ENCODE measurements around the gene AGBL2.
A peak's percentile ranks its signal among the peaks of the same experiment; 100 is the strongest.

Gene AGBL2

DNA sequence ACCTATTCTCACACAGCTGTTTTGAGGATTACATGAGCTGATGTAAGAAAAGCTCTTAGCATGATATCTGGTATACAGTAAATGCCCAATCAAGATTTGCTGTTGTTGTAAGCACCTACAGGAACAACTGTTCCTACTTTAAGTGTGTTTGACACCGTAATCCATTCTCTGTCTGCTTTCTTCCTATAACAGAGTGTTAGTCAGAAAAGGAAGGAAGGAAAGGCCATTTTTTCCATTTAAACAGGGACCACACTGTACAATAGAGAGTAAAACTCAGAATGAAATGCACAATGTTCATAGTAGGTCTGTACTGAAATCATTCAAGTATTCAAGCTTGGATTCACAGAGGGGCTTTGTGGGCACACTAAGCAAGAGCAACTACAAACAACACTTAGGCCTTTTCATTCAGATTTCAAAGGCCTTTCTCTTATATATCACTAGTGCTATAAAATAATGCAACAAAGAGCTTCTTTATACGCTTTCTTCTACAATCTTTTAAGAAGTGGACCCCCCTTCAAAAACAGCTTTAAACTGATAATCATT, 94.3 kb downstream of the AGBL2 start:
- no peak for DNase-seq

DNA sequence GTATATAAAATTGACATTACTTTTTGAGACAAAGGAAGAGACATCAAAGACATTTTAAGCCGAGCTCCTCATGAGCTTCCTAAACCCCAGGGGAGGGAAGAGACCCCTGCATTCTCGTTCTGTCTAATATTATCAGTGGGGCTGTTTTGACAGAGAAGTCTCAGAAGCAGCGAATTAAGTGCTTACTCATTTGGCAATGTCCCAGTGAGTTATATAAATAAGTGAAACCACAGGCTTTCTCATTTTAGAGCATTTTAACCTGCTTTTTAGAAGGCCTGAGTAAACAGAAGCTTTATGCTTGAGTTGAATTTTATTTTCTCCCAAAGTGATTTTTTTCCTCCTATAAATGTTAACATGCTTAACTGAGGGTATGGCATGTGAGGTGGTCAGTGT, 97.8 kb downstream of the AGBL2 start:
- no peak for DNase-seq

DNA sequence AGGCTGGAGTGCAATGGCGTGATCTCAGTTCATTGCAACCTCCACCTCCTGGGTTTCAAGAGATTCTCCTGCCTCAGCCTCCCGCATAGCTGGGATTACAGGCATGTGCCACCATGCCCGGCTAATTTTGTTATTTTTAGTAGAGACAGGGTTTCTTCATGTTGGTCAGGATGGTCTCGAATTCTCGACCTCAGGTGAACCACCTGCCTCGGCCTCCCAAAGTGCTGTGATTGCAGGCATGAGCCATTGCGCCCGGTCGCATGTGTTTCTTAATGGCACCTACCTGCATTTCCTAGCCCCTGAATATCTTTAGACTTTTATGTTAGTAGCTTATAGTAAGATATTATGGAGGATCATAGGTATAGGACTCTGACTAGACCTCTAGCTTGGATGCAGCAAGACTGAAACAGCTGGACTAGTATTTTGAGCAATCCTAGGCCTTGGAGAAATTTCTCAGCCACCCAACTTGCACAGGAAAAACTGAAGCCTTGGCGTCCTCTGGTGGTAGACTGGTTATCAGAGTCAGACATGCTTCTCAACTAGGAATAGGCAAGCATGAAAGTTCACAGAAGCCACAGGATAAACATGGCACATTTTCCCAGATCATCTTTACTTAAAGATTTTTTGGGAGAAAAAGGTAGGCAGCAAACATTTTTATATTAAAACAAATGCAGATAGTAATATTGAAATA, 98.3 kb downstream of the AGBL2 start:
- DNase-seq: peak; percentile 58

GRCh38 chr11:47615249-47615648, 99.9 kb downstream of the AGBL2 start:
- DNase-seq: no peak

DNA sequence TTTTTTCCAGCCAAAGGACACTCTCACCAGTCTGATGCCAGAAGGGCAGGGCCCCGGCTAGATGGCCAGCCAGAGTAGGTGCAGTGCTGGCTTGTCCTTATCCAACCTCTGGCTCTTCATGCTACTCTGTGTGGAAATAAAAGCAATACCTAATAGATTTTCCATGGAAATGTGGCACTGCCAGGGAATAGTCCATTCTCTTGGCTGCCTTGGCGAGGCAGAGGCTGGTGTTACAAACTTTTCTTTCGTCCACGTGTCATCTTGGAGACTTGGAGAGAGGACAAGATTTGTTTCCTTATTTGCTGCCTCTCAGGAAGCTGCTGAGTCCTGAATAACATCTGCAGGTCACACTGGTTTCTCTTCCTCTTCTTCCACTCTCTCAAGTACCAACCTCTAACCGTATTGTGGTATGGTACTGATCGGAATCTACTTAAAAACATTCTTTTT, 103.8 kb downstream of the AGBL2 start:
- DNase-seq: no peak

GRCh38 chr11:47609675-47610074, 105.5 kb downstream of the AGBL2 start:
- no peak for DNase-seq

Measured in NCI-H2171 treated with DMSO at 0.1 percent for 48 hours (cell line).